ENCODE data around the gene EIF2S3.
"Not testable (repeated sequence)": the region's sequence is repeated elsewhere in the genome, so short reads cannot be mapped to it uniquely, and the experiment has no call there.

Gene EIF2S3

DNA sequence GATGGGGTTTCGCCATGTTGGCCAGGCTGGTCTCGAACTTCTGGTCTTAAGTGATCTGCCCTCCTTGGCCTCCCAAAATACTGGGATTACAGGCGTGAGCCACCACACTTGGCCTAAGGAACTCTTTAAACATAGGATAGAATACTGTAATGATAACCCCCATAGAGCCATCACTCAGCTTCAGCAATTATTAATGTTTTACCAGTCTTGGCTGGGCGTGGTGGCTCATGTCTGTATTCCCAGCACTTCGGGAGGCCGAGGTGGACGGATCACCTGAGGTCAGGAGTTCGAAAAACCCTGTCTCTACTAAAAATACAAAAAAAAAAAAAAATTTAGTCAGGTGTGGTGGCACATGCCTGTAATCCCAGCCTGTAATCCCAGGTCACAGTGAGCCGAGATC lies 15.1 kb downstream of the EIF2S3 start:
- DNase-seq (ENCODE audit: low read depth in 1 of 2, low spot score in 1 of 2): no peak
- H3K27ac ChIP-seq (replicated peaks): no peak overlapping the region
- TF ChIP-seq CTCF (IDR thresholded peaks at IDR 0.05; ENCODE audit: insufficient read depth, low read length) (no peak), REST (IDR thresholded peaks at IDR 0.05; ENCODE audit: insufficient replicate concordance, low read depth) (no peak), SPI1 (IDR thresholded peaks at IDR 0.05; ENCODE audit: borderline replicate concordance, low read depth) (no peak), POLR2AphosphoS5 (IDR thresholded peaks at IDR 0.05; ENCODE audit: low read depth) (no peak), GABPA (IDR thresholded peaks at IDR 0.05; ENCODE audit: low read depth) (no peak)
- no peak overlapping the region for H3K4me3 ChIP-seq (replicated peaks; ENCODE audit: insufficient read depth, low read length)
- no peaks in the 10 kb centered on the region for H3K27me3 ChIP-seq (ENCODE audit: insufficient read depth, poor library complexity, severe bottlenecking)

DNA sequence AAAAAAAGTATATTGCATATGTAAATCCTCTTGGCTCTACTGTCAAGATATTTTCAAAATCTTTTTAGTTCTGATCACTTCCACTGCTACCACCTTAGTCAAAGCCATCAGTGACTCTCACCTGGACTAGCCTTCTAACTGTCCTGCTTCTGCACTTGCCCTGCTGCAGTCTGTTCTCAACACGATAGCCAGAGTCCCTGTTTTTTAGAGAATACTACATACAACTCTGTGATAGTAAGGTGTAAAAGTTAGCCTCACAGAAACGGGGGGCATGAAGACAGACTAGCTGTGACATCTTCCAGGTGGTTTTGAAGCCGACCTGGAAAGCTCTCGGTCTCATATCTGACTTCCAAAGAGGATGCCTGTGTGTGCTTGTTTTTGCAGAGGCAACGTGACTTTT lies 24.7 kb downstream of the EIF2S3 start:
- TF ChIP-seq GABPA (IDR thresholded peaks at IDR 0.05; ENCODE audit: low read depth) (no peak), POLR2AphosphoS5 (IDR thresholded peaks at IDR 0.05; ENCODE audit: low read depth) (no peak), SPI1 (IDR thresholded peaks at IDR 0.05; ENCODE audit: borderline replicate concordance, low read depth) (no peak), CTCF (IDR thresholded peaks at IDR 0.05; ENCODE audit: insufficient read depth, low read length) (no peak), REST (IDR thresholded peaks at IDR 0.05; ENCODE audit: insufficient replicate concordance, low read depth) (no peak)
- H3K27me3 ChIP-seq (ENCODE audit: insufficient read depth, poor library complexity, severe bottlenecking): no peaks in the 10 kb centered on the region
- no peak for DNase-seq (ENCODE audit: low read depth in 1 of 2, low spot score in 1 of 2)

DNA sequence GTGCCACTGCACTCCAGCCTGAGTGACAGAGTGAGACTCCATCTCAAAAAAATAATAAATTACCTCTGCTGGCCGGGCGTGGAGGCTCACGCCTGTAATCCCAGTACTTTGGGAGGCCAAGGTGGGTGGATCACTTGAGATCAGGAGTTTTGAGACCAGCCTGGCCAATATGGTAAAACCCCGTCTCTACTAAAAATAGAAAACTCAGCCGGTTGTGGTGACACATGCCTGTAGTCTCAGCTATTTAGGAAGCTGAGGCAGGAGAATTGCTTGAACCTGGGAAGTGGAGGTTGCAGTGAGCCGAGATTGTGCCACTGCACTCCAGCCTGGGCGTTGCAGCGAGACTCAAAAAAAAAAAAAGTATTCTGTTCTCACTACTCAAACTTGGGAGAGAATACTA lies 25.5 kb downstream of the EIF2S3 start:
- not testable (repeated sequence) for DNase-seq (ENCODE audit: low read depth in 1 of 2, low spot score in 1 of 2); H3K27ac ChIP-seq (replicated peaks); H3K27me3 ChIP-seq (ENCODE audit: insufficient read depth, poor library complexity, severe bottlenecking); H3K4me3 ChIP-seq (replicated peaks; ENCODE audit: insufficient read depth, low read length)

More for the DNA sequence above, 24.7 kb downstream of the EIF2S3 start:
- no peak overlapping the region for H3K4me3 ChIP-seq (replicated peaks; ENCODE audit: insufficient read depth, low read length)
- no peak overlapping the region for H3K27ac ChIP-seq (replicated peaks)

- no peak overlapping the region for H3K4me3 ChIP-seq (replicated peaks; ENCODE audit: insufficient read depth, low read length)
- no peak for TF ChIP-seq GABPA (IDR thresholded peaks at IDR 0.05; ENCODE audit: low read depth)
- TF ChIP-seq POLR2AphosphoS5 (IDR thresholded peaks at IDR 0.05; ENCODE audit: low read depth): no peak
- no peak for TF ChIP-seq REST (IDR thresholded peaks at IDR 0.05; ENCODE audit: insufficient replicate concordance, low read depth)
- no peak for TF ChIP-seq CTCF (IDR thresholded peaks at IDR 0.05; ENCODE audit: insufficient read depth, low read length)
- no peak for TF ChIP-seq SPI1 (IDR thresholded peaks at IDR 0.05; ENCODE audit: borderline replicate concordance, low read depth)
- no peak overlapping the region for H3K27ac ChIP-seq (replicated peaks)
- DNase-seq (ENCODE audit: low read depth in 1 of 2, low spot score in 1 of 2): no peak
- no peaks in the 10 kb centered on the region for H3K27me3 ChIP-seq (ENCODE audit: insufficient read depth, poor library complexity, severe bottlenecking)
Observed at GRCh38 chrX:24080704-24081103, 25.9 kb downstream of the EIF2S3 start.

Data from HL-60 (cell line).